ENCODE measurements around the gene RPL21. TPM values are rescaled to one million over a fixed set of nuclear protein-coding genes. Genes with fewer than 3 reads are reported as not detected.
"Not testable (repeated sequence)": the region's sequence is repeated elsewhere in the genome, so short reads cannot be mapped to it uniquely, and the experiment has no call there.

Gene RPL21
- total RNA-seq, 2 donors from 2014 or later: 1,509 to 1,701 TPM

GRCh38 chr13:27280009-27280656 is 28.8 kb downstream of the RPL21 start:
- no peak for DNase-seq
- no peak overlapping the region for H3K27ac Mint-ChIP-seq
- no peaks in the 10 kb centered on the region for H3K36me3 Mint-ChIP-seq (ENCODE audit: insufficient read depth in 2 of 2)
- H3K27me3 Mint-ChIP-seq (ENCODE audit: low read depth): no peaks in the 10 kb centered on the region
- no peak for ATAC-seq (replicated peaks in 1 of 2)
- H3K4me3 Mint-ChIP-seq: no peak overlapping the region
- H3K4me1 Mint-ChIP-seq (ENCODE audit: low read depth): no peaks in the 10 kb centered on the region
- no peaks in the 10 kb centered on the region for H3K9me3 Mint-ChIP-seq

- H3K4me3 Mint-ChIP-seq: no peak overlapping the region
- no peaks in the 10 kb centered on the region for H3K36me3 Mint-ChIP-seq (ENCODE audit: insufficient read depth in 2 of 2)
- DNase-seq: no peak
- H3K27me3 Mint-ChIP-seq (ENCODE audit: low read depth): no peaks in the 10 kb centered on the region
- no peak for ATAC-seq (replicated peaks in 1 of 2)
- no peak overlapping the region for H3K27ac Mint-ChIP-seq
- no peaks in the 10 kb centered on the region for H3K9me3 Mint-ChIP-seq
- H3K4me1 Mint-ChIP-seq (ENCODE audit: low read depth): no peaks in the 10 kb centered on the region
Measured at GRCh38 chr13:27280841-27281240, 29.5 kb downstream of the RPL21 start.

- H3K27me3 Mint-ChIP-seq (ENCODE audit: low read depth): no peaks in the 10 kb centered on the region
- H3K27ac Mint-ChIP-seq: no peak overlapping the region
- no peaks in the 10 kb centered on the region for H3K36me3 Mint-ChIP-seq (ENCODE audit: insufficient read depth in 2 of 2)
- DNase-seq (no peak), ATAC-seq (replicated peaks in 1 of 2) (no peak)
- no peaks in the 10 kb centered on the region for H3K4me1 Mint-ChIP-seq (ENCODE audit: low read depth)
- no peaks in the 10 kb centered on the region for H3K9me3 Mint-ChIP-seq
- H3K4me3 Mint-ChIP-seq: no peak overlapping the region
Measured at GRCh38 chr13:27281420-27281819, 30.1 kb downstream of the RPL21 start.

- peak; percentile 12 to 48 for DNase-seq
- no peak overlapping the region for H3K4me3 Mint-ChIP-seq
Measured at GRCh38 chr13:27283906-27284493, 32.6 kb downstream of the RPL21 start.

GRCh38 chr13:27288392-27288791 is 37.0 kb downstream of the RPL21 start:
- DNase-seq (no peak), ATAC-seq (replicated peaks in 1 of 2) (no peak)
- peaks cover 9% of the 10 kb centered on the region for H3K4me1 Mint-ChIP-seq (ENCODE audit: low read depth)
- H3K9me3 Mint-ChIP-seq: no peaks in the 10 kb centered on the region
- no peaks in the 10 kb centered on the region for H3K36me3 Mint-ChIP-seq (ENCODE audit: insufficient read depth in 2 of 2)
- no peaks in the 10 kb centered on the region for H3K27me3 Mint-ChIP-seq (ENCODE audit: low read depth)
- no peak overlapping the region for H3K4me3 Mint-ChIP-seq
- H3K27ac Mint-ChIP-seq: no peak overlapping the region

More at GRCh38 chr13:27283906-27284493, 32.6 kb downstream of the RPL21 start:
- ATAC-seq (replicated peaks in 1 of 2): peak; percentile 67 to 77
- Mint-ChIP-seq H3K9me3 (no peaks in the 10 kb centered on the region), H3K4me1 (ENCODE audit: low read depth) (no peaks in the 10 kb centered on the region), H3K36me3 (ENCODE audit: insufficient read depth in 2 of 2) (no peaks in the 10 kb centered on the region), H3K27ac (no peak overlapping the region), H3K27me3 (ENCODE audit: low read depth) (no peaks in the 10 kb centered on the region)

- Mint-ChIP-seq H3K9me3 (no peaks in the 10 kb centered on the region), H3K27me3 (ENCODE audit: low read depth) (no peaks in the 10 kb centered on the region), H3K4me1 (ENCODE audit: low read depth) (peaks cover 17% of the 10 kb centered on the region), H3K27ac (no peak overlapping the region), H3K36me3 (ENCODE audit: insufficient read depth in 2 of 2) (no peaks in the 10 kb centered on the region), H3K4me3 (no peak overlapping the region)
- ATAC-seq (replicated peaks in 1 of 2) (no peak), DNase-seq (no peak)
Measured at GRCh38 chr13:27289011-27289665, 37.8 kb downstream of the RPL21 start.

- DNase-seq (no peak), ATAC-seq (replicated peaks in 1 of 2) (no peak)
- no peaks in the 10 kb centered on the region for H3K36me3 Mint-ChIP-seq (ENCODE audit: insufficient read depth in 2 of 2)
- no peaks in the 10 kb centered on the region for H3K27me3 Mint-ChIP-seq (ENCODE audit: low read depth)
- H3K4me1 Mint-ChIP-seq (ENCODE audit: low read depth): peaks cover 29% of the 10 kb centered on the region
- H3K27ac Mint-ChIP-seq: no peak overlapping the region
- no peak overlapping the region for H3K4me3 Mint-ChIP-seq
- no peaks in the 10 kb centered on the region for H3K9me3 Mint-ChIP-seq
Measured at GRCh38 chr13:27290715-27291114, 39.4 kb downstream of the RPL21 start.

GRCh38 chr13:27291967-27292366 is 40.6 kb downstream of the RPL21 start:
- DNase-seq; H3K4me3 Mint-ChIP-seq; H3K9me3 Mint-ChIP-seq; H3K36me3 Mint-ChIP-seq (ENCODE audit: insufficient read depth in 2 of 2); H3K27ac Mint-ChIP-seq; H3K27me3 Mint-ChIP-seq (ENCODE audit: low read depth); ATAC-seq (replicated peaks in 1 of 2): not testable (repeated sequence)
- peaks cover 29% of the 10 kb centered on the region for H3K4me1 Mint-ChIP-seq (ENCODE audit: low read depth)

GRCh38 chr13:27293076-27293691 is 41.8 kb downstream of the RPL21 start:
- no peaks in the 10 kb centered on the region for H3K27me3 Mint-ChIP-seq (ENCODE audit: low read depth)
- H3K4me3 Mint-ChIP-seq: peak overlapping the region; percentile 2 to 29
- peak overlapping the region; percentile 8 for H3K27ac Mint-ChIP-seq
- ATAC-seq (replicated peaks in 1 of 2): peak; percentile 46 to 47
- no peaks in the 10 kb centered on the region for H3K9me3 Mint-ChIP-seq
- H3K36me3 Mint-ChIP-seq (ENCODE audit: insufficient read depth in 2 of 2): no peaks in the 10 kb centered on the region
- DNase-seq: no peak
- H3K4me1 Mint-ChIP-seq (ENCODE audit: low read depth): peaks cover 29% of the 10 kb centered on the region

GRCh38 chr13:27293873-27294515 is 42.6 kb downstream of the RPL21 start:
- H3K27ac Mint-ChIP-seq: peak overlapping the region; percentile 8
- ATAC-seq (replicated peaks in 1 of 2): peak; percentile 70 to 75
- H3K4me1 Mint-ChIP-seq (ENCODE audit: low read depth): peaks cover 29% of the 10 kb centered on the region
- H3K27me3 Mint-ChIP-seq (ENCODE audit: low read depth): no peaks in the 10 kb centered on the region
- peak overlapping the region; percentile 2 to 29 for H3K4me3 Mint-ChIP-seq
- H3K36me3 Mint-ChIP-seq (ENCODE audit: insufficient read depth in 2 of 2): no peaks in the 10 kb centered on the region
- no peaks in the 10 kb centered on the region for H3K9me3 Mint-ChIP-seq
- DNase-seq: peak in 1 of 2 donors; percentile 10

GRCh38 chr13:27295096-27295495 is 43.7 kb downstream of the RPL21 start:
- peaks cover 29% of the 10 kb centered on the region for H3K4me1 Mint-ChIP-seq (ENCODE audit: low read depth)
- H3K27ac Mint-ChIP-seq: no peak overlapping the region
- H3K27me3 Mint-ChIP-seq (ENCODE audit: low read depth): no peaks in the 10 kb centered on the region
- DNase-seq (no peak), ATAC-seq (replicated peaks in 1 of 2) (no peak)
- no peaks in the 10 kb centered on the region for H3K36me3 Mint-ChIP-seq (ENCODE audit: insufficient read depth in 2 of 2)
- H3K4me3 Mint-ChIP-seq: no peak overlapping the region
- H3K9me3 Mint-ChIP-seq: no peaks in the 10 kb centered on the region

GRCh38 chr13:27295660-27296059 is 44.3 kb downstream of the RPL21 start:
- H3K36me3 Mint-ChIP-seq (ENCODE audit: insufficient read depth in 2 of 2): no peaks in the 10 kb centered on the region
- no peak for DNase-seq
- no peaks in the 10 kb centered on the region for H3K9me3 Mint-ChIP-seq
- no peak overlapping the region for H3K27ac Mint-ChIP-seq
- H3K27me3 Mint-ChIP-seq (ENCODE audit: low read depth): no peaks in the 10 kb centered on the region
- H3K4me3 Mint-ChIP-seq: no peak overlapping the region
- no peak for ATAC-seq (replicated peaks in 1 of 2)
- H3K4me1 Mint-ChIP-seq (ENCODE audit: low read depth): peaks cover 29% of the 10 kb centered on the region

GRCh38 chr13:27296496-27296895 is 45.1 kb downstream of the RPL21 start:
- Mint-ChIP-seq H3K4me3 (no peak overlapping the region), H3K4me1 (ENCODE audit: low read depth) (peaks cover 29% of the 10 kb centered on the region), H3K27me3 (ENCODE audit: low read depth) (no peaks in the 10 kb centered on the region), H3K9me3 (no peaks in the 10 kb centered on the region), H3K36me3 (ENCODE audit: insufficient read depth in 2 of 2) (no peaks in the 10 kb centered on the region), H3K27ac (no peak overlapping the region)
- no peak for DNase-seq
- ATAC-seq (replicated peaks in 1 of 2): no peak
